GM12878 (cell line): ENCODE data around the gene CWF19L1.

Experiments
- EP300 ChIP-seq, 2 experiments: fragments of 150-350 bp in 1 of 2; IDR thresholded peaks; 2 replicates each; pipeline ENCODE4 v1.6.1; 2011 to 2012; ENCODE audit warnings: low read depth in 2 of 2, low read length in 2 of 2, borderline replicate concordance in 1 of 2, improper control_type of control experiment in 1 of 2, inconsistent platforms in 1 of 2; ENCODE audit not compliant: control insufficient read depth in 1 of 2
- SMC3 ChIP-seq: IDR thresholded peaks from 2 replicates; pipeline ENCODE4 v1.6.1; 2011; ENCODE audit warnings: low read length, improper control_type of control experiment, borderline replicate concordance

GRCh38 chr10:100194711-100195110, 72.7 kb downstream of the CWF19L1 start:
- no peak for TF ChIP-seq SMC3
- TF ChIP-seq EP300 (IDR thresholded peaks at IDR 0.05; ENCODE audit: borderline replicate concordance in 1 of 2, control insufficient read depth in 1 of 2, low read depth in 2 of 2, low read length in 2 of 2), result no peak
